NOMO-1 treated with DMSO at 0.1 percent for 48 hours (cell line): ENCODE results near the gene MCTP1.
A peak's percentile ranks its signal among the peaks of the same experiment; 100 is the strongest.

Experiments
- DNase-seq: peaks from one replicate; lab custom pipeline; 2025; ENCODE audit not compliant: unreplicated experiment; lab: John Stamatoyannopoulos, UW

The MCTP1 gene

GRCh38 chr5:95284572-95285408, at the start of gene MCTP1:
TSS of gene MCTP1 (minus strand) at chr5:95285094.
- no peak for DNase-seq

GRCh38 chr5:95332158-95332557, 47.3 kb upstream of the MCTP1 start:
- DNase-seq = no peak

- DNase-seq = no peak
These were observed 46.5 kb upstream of the MCTP1 start for GRCh38 chr5:95331358-95331757.

- DNase-seq = no peak
These were observed 42.3 kb upstream of the MCTP1 start for GRCh38 chr5:95327211-95327610.

- no peak for DNase-seq
These were observed 32.8 kb upstream of the MCTP1 start for GRCh38 chr5:95317687-95318086.

GRCh38 chr5:95317085-95317484, 32.2 kb upstream of the MCTP1 start:
- DNase-seq = no peak

GRCh38 chr5:95304711-95305110, 19.8 kb upstream of the MCTP1 start:
- no peak for DNase-seq

- DNase-seq = no peak
These were observed 13.8 kb upstream of the MCTP1 start for GRCh38 chr5:95298651-95299050.

GRCh38 chr5:95296291-95296690, 11.4 kb upstream of the MCTP1 start:
- no peak for DNase-seq

GRCh38 chr5:95285409-95285755, 488 bp upstream of the MCTP1 start:
- DNase-seq = no peak

- peak; percentile 27 for DNase-seq
These were observed 928 bp downstream of the MCTP1 start for GRCh38 chr5:95283761-95284571.

GRCh38 chr5:95283022-95283615, 1.8 kb downstream of the MCTP1 start:
- DNase-seq = no peak

- no peak for DNase-seq
These were observed 3.7 kb downstream of the MCTP1 start for GRCh38 chr5:95281226-95281625.

GRCh38 chr5:95280401-95281095, 4.3 kb downstream of the MCTP1 start:
- DNase-seq = no peak

- peak; percentile 67 for DNase-seq
These were observed 10.9 kb downstream of the MCTP1 start for GRCh38 chr5:95274011-95274410.

GRCh38 chr5:95272316-95272929, 12.5 kb downstream of the MCTP1 start:
- no peak for DNase-seq

- DNase-seq = peak; percentile 40
These were observed 21.8 kb downstream of the MCTP1 start for GRCh38 chr5:95262933-95263660.

GRCh38 chr5:95261437-95262175, 23.3 kb downstream of the MCTP1 start:
- DNase-seq = peak; percentile 94

- DNase-seq = no peak
These were observed 27.9 kb downstream of the MCTP1 start for GRCh38 chr5:95256991-95257390.
